HCT116 (cell line): ENCODE results near the gene TPRG1L.
"Not testable (repeated sequence)": the region's sequence is repeated elsewhere in the genome, so short reads cannot be mapped to it uniquely, and the experiment has no call there.

Experiments
- CEBPB ChIP-seq: IDR thresholded peaks from 2 replicates; pipeline ENCODE4 v1.6.1; 2012; ENCODE audit warnings: low read depth
- CTCF ChIP-seq, 3 experiments: fragments of 200-600 bp in 1 of 3; sonication (generic) in 1 of 3; IDR thresholded peaks in 2 of 3; conservative IDR thresholded peaks in 1 of 3; 2 replicates each; pipeline ENCODE4 v1.5.1; 2012 to 2017; ENCODE audit warnings: low read depth in 2 of 3, low read length in 2 of 3, antibody characterized with exemption in 1 of 3, borderline replicate concordance in 1 of 3, control low read depth in 1 of 3, mild to moderate bottlenecking in 1 of 3, mixed read lengths in 1 of 3, mixed run types in 1 of 3, moderate library complexity in 1 of 3; ENCODE audit not compliant: insufficient read depth in 1 of 3
- EZH2phosphoT487 ChIP-seq: fragments of 200-600 bp; IDR thresholded peaks from 2 replicates; pipeline ENCODE4 v1.6.1; 2018; ENCODE audit warnings: antibody characterized with exemption, borderline replicate concordance
- JUND ChIP-seq: IDR thresholded peaks from 2 replicates; pipeline ENCODE4 v1.6.1; 2012
- POLR2A ChIP-seq: IDR thresholded peaks from 2 replicates; pipeline ENCODE4 v1.7.0; 2011; ENCODE audit warnings: borderline replicate concordance; ENCODE audit not compliant: insufficient read depth, insufficient read length; ENCODE audit errors: extremely low read depth
- POLR2AphosphoS5 ChIP-seq: IDR thresholded peaks from 2 replicates; pipeline ENCODE4 v1.6.1; 2011; ENCODE audit warnings: mild to moderate bottlenecking, low read depth, low read length, moderate library complexity
- SIN3A ChIP-seq: IDR thresholded peaks from 2 replicates; pipeline ENCODE4 v1.6.1; 2012; ENCODE audit warnings: low read depth
- SRF ChIP-seq: IDR thresholded peaks from 2 replicates; pipeline ENCODE4 v1.6.1; 2012; ENCODE audit warnings: low read depth
- TCF7L2 ChIP-seq: IDR thresholded peaks from 2 replicates; pipeline ENCODE4 v1.7.0; 2011; ENCODE audit warnings: borderline replicate concordance, inconsistent platforms; ENCODE audit not compliant: insufficient read depth, insufficient read length; ENCODE audit errors: extremely low read depth
- ZBTB33 ChIP-seq: IDR thresholded peaks from 2 replicates; pipeline ENCODE4 v1.6.1; 2011; ENCODE audit warnings: mild to moderate bottlenecking, low read length, moderate library complexity; ENCODE audit not compliant: insufficient replicate concordance; ENCODE audit errors: extremely low read depth
- ZNF274 ChIP-seq: fragments of 200-500 bp; sonication (Bioruptor generic); IDR thresholded peaks from 2 replicates; pipeline ENCODE4 v1.6.1; 2014; ENCODE audit warnings: mild to moderate bottlenecking, low read depth, low read length, inconsistent platforms
- TF ChIP-seq, protein P1 (sequence below): IDR thresholded peaks from 2 replicates; pipeline ENCODE4 v1.6.1; 2012

GRCh38 chr1:3583751-3584150 is 41.1 kb upstream of the TPRG1L start:
- not testable (repeated sequence) for TF ChIP-seq CTCF (IDR thresholded peaks at IDR 0.05 in 2 of 3, conservative IDR thresholded peaks at IDR 0.05 in 1 of 3; ENCODE audit: borderline replicate concordance in 1 of 3, insufficient read depth in 1 of 3, low read depth in 2 of 3, low read length in 2 of 3); SIN3A; CEBPB; POLR2A; ZBTB33; POLR2AphosphoS5; EZH2phosphoT487; JUND; TCF7L2; ZNF274; SRF
- TF ChIP-seq, protein P1, sequence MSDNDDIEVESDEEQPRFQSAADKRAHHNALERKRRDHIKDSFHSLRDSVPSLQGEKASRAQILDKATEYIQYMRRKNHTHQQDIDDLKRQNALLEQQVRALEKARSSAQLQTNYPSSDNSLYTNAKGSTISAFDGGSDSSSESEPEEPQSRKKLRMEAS, result not testable (repeated sequence)
